GM21786 (cell line): Measurements from ENCODE around the gene ZBTB4.

Source experiments
- ATAC-seq: cut with Tn5 transposase; IDR thresholded peaks from one replicate; pipeline ENCODE4 v1.9.1; 2021; ENCODE audit not compliant: unreplicated experiment

The ZBTB4 gene

DNA sequence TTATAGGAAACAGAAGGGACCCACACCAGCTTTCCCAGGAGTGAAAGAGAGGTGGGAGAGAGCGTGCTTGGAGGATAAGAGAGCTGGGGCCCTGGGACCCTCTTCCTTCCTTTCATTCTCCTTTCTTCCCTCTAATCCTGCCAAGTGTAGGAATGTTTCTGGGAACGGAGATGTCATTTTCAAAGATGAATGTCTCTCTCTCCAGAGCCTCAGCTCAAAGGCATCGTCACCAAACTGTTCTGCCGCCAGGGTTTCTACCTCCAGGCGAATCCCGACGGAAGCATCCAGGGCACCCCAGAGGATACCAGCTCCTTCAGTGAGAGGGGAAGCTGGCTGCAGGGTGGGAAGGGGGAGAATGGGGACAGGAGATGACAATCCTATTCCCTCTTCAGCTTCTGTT, 38.2 kb downstream of the ZBTB4 start:
- ATAC-seq, result no peak

DNA sequence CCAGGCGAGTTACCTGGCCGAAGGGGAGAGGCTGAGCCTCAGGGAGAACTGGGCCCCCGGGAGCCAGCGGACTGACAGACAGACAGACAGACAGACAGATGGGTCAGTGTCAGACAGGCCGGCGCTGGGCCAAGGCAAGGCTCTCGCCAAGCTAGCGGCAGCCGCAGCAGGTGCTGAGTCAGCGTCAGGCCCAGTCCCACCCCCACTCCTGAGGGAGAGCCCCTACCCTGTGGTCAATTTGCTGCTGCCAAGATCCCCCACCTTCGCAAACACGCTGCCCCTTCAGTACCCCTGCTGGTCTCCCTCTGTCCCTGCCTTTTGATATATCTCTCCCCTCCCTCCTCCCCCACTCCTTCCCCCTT, 38.6 kb downstream of the ZBTB4 start:
- no peak for ATAC-seq

DNA sequence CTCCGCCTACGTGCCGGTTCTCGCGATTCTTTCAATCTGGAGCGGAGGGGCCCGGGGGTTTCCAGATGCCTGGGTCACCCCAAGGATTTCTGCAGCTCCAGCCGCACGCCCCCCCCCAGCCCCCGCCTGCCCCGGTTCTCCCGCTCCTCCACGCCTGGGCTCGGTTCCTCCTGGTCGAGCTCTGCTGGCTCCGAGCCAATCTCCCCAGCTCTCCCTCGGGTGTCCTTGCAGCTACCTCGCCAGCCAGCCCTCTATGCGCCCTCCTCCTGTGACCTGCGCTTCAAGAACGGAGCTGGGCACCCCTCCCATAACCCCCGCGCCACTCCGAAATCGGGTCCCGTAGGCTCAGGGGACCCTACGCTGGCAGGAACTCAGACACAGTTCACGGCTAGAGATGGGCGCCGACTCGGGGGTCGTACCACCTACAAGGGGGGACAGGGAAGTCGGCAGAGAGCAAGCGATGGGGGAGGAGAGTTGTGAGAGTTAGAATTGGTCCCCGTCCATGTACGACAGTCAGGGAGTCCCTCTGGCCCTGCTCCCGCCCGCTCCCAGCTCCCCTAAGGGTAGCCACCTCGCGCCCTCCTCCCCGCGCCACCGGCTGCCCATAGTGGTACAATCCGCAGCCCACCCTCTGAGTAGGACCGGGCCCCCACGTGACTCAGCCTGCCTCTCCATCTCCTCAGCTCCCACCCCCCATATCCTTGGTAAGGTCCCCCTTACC, 39.2 kb downstream of the ZBTB4 start:
- ATAC-seq, result no peak

DNA sequence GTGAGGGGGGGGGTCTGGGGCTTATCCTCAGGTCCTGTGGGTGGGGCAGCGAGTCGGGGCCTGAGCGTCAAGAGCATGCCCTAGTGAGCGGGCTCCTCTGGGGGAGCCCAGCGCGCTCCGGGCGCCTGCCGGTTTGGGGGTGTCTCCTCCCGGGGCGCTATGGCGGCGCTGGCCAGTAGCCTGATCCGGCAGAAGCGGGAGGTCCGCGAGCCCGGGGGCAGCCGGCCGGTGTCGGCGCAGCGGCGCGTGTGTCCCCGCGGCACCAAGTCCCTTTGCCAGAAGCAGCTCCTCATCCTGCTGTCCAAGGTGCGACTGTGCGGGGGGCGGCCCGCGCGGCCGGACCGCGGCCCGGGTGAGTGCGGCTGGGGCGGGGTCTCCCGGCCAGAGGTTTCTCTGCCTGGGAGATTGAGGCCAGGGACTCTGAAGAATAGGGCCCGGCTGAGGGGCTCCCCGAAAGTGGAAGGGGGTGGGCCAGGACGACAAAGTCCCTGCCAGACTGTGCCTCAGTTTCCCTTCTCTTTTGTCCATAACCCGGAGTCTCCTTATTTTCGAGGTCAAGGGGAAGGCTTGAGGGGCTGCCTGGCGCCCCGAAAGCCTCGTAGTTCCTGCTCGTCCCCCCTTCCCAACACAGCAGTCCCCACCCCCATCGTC, 39.8 kb downstream of the ZBTB4 start, which contains the start of gene FGF11:
Gene FGF11 (plus strand): TSS at position 51 of the 651 bp plus-strand sequence. CDS start 109 bp downstream, at position 160.
- ATAC-seq, result no peak

DNA sequence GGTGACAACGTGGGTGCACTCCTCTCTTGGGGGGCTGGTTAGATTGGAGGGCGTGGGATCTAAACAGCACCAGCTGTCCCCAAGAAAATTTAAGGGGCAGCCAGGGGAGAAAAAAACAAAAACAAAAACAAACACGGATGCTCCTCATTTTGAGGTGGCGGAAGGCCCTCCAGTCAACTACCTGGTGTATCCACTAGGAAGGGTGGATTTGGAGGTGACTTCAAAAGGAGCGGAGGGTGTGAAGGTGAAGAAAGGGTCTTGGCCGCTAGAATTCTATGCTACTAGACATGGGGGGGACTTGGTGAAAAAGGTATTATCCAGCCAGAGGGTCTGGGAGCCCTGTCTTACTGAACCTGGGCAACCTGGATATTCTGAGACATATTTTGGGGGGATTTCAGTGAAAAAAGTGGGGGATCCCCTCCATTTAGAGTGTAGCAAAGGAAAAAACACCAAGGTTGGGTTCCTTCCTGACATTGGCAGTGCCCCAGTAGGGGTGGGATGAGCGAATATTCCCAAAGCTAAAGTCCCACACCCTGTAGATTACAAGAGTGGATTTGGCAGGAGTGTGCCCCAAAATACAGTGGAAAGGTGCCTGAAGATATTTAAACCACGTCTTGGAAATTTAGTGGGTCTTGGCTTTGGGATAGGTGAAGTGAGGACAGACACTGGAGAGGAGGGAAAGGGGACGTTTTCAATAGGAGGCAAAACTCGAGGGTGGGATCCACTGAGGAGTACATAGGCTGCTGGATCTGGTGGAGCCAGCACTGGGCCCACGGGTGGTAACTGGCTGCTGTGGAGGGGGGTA, 40.6 kb downstream of the ZBTB4 start:
- no peak for ATAC-seq

DNA sequence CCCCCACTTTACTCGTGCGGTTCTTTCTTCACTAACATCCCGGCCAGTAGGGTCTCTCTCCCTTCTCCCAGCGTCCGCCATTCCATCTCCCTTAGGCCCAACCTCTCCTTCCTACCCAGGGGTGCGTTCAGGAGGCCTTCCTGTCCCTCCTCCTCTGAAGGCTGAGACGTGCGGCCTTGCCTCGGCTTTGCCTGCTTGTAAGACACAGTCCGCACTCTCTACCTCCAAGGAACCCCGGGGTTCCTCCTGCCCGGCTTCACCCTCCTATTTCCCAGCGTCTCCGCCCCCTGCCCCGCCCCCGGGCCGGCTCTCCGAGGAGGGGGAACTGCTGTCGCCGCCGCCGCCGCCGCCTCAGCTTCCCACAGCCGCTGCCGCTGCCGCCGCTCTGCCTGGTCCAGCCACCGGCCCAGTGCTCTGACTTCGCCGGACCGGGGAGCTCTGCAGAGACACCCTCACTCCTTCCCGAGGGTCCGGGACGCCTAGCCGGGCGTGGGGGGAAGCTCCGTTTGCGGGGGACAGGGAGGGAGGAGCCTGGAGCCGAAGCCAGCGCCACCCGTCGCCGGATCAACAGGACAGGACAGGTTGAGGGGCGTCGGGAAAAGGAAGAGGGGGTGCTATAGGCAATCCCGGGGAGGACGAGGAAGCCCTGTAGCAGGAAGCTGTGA, 41.3 kb downstream of the ZBTB4 start:
- ATAC-seq, result no peak

DNA sequence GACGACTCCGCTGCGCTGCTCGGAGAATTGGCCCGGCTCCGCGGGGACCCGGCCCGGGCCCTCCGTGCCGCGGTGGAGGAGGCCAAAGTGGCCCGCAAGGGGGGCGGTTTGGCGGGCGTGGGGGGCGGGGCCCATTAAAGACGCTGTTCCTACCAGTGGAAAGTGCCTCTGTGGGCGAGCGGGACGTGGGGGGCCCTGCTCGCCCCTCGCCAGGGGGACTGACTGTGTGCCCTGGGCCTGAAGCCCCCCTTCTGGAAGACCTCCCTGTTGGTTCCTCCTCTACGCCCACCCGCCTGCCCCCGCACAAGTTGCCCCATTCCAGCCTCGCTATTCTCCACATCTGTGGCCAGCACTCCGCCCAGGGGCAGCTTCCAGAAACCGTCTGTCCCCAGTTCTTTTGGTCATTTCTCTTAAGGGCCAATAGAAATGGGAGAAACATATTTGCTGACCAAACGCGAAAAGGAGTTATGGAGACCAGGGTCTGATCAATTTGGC, 42.0 kb downstream of the ZBTB4 start:
- ATAC-seq, result no peak

DNA sequence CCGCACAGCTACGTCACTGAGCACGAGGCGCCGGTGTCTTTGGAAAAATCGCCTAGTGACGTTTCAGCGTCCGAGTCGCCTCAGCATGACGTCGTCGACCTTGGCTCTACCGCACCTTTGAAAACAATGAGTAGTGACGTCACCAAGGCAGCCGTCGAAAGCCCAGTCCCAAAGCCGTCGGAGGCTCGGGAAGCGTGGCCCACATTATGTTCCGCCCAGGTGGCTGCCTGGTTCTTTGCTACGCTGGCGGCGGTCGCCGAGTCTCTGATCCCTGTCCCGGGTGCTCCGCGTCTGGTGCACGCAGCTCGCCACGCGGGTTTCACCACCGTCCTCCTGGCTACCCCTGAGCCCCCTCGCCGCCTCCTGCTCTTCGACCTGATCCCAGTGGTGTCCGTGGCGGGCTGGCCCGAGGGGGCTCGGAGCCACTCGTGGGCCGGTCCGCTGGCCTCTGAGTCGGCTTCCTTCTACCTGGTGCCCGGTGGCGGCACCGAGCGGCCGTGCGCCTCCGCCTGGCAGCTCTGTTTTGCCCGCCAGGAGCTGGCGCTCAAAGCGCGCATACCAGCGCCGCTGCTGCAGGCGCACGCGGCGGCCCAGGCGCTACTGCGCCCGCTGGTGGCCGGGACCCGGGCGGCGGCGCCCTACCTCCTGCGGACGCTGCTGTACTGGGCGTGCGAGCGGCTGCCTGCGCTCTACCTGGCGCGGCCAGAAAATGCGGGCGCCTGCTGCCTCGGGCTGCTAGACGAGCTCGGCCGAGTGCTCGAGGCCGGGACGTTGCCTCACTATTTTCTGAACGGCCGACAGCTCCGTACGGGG, 42.7 kb downstream of the ZBTB4 start:
- ATAC-seq, result no peak

DNA sequence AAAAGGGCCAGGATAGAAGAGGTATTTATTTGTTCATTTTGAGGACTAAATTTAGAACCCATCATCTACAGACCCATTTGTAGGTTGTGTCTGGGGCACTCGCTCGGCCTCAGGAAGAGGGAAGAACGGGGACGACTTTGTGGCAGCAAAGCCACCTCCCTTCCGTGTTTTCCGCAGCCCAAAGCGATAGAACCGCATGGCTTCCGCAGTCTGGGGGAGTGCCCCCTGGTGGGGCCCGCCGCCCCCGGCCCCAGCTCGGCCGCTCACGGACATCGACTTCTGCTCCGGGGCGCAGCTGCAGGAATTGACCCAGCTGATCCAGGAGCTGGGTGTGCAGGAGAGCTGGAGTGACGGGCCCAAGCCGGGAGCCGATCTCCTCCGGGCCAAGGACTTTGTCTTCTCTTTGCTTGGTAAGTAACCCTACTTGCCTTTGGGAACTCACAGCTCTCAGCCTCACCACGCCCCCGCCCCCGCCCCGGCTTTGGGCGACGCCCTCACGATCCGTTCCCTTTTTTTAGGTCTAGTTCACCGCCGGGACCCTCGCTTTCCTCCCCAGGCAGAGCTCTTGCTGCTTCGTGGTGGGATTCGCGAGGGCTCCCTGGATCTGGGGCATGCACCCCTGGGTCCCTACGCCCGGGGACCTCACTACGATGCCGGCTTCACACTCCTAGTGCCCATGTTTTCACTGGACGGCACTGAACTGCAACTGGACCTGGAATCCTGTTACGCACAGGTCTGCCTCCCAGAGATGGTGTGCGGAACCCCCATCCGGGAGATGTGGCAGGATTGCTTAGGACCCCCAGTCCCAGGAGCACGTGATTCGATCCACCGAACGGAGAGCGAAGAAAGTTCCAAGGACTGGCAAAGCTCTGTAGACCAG, 43.5 kb downstream of the ZBTB4 start:
- ATAC-seq, result peak; percentile 5

DNA sequence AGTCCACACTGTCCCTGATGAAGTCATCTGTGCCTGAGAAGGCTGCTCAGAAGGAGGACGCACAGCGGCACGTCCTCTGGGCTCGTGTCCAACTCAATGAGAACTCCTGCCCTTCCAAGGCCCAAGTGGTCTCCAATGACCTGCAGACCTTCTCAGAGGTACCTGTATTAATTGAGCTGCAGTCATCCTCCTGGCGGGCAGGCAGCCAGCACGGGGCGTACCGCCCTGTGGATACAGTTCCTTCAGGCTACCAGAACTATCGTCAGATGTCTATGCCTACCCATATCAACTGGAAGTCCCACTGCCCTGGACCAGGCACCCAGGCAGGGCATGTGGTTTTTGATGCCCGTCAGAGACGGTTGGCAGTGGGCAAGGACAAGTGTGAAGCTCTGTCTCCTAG, 47.1 kb downstream of the ZBTB4 start:
- ATAC-seq, result no peak

DNA sequence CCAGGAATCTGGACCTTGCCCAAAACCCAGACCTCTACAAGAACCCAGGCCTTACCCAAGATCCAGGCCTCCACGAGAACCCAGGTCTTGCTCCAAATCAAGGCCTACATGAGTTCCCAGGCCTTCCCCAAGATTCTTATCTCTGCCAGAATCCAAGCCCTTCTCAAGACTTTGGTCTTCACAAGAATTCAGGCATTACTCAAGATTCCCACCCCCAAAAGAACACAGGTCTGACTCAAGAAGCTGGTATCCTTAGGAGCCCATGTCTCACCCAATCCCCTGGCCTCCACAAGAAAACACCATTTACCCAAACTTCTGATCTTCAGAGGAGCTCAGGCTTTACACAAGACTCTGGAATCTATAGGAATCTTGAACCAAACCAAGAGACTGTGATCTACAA, 48.2 kb downstream of the ZBTB4 start:
- no peak for ATAC-seq

DNA sequence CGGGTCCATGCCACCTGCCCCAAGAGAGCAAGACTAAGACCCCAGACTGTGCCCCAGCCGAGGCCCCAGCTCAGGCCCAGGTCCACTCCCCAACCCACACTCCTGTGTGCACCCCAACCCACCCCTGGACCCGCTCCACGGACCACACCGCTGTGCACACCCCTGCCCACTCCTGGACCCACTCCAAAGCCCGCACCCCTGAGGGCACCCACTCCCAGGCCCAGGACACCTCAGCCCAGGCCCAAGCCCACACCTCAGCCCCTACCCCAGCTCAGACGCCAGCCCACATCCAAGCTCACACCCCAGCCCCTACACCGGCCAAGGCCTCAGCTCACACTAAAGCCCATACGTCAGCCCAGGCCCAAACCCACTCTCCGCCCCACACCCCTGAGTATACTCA, 49.7 kb downstream of the ZBTB4 start:
- no peak for ATAC-seq

DNA sequence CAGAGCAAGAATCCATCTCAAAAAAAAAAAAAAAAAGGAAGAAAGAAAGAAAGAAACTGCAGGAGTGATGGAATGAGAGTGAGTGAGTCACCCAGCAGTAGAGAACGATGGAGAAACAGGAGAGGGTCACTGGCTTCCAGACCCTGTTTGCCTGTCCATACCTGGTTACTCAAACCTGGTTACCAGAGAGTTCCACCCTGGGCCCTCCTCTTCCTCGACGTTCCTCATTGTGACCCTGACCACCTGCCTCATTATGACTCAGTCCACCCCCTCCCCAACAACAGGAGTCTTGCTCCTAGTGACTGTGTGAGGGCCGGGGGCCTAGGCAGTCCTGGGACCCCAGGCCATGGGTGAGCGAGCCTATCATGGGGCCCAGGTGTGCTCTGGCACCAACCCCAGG, 50.9 kb downstream of the ZBTB4 start, which contains the start of gene SPEM3:
Gene SPEM3 (plus strand): TSS at position 301 of the 400 bp plus-strand sequence. CDS start 46 bp downstream, at position 347.
- ATAC-seq, result no peak

DNA sequence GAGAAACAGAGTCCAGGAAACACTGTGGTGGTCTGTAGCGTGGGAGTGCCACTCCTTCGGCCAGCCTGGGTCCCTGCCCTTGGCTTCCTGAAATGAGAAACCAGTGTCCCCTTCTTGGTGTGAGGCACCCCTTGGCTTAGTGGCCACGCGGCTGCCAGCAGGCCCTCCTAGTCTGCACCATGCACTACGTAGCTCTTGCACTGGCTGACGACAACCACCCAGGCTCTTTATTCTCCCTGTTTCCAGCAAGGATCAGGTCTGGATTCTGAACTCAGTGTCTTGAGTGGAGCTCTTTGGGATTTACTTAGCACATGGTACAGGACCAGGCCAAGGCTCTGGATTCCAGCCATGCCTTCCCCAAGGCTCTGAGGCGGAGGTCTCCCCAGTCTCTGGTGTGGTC, 51.9 kb downstream of the ZBTB4 start:
- no peak for ATAC-seq

DNA sequence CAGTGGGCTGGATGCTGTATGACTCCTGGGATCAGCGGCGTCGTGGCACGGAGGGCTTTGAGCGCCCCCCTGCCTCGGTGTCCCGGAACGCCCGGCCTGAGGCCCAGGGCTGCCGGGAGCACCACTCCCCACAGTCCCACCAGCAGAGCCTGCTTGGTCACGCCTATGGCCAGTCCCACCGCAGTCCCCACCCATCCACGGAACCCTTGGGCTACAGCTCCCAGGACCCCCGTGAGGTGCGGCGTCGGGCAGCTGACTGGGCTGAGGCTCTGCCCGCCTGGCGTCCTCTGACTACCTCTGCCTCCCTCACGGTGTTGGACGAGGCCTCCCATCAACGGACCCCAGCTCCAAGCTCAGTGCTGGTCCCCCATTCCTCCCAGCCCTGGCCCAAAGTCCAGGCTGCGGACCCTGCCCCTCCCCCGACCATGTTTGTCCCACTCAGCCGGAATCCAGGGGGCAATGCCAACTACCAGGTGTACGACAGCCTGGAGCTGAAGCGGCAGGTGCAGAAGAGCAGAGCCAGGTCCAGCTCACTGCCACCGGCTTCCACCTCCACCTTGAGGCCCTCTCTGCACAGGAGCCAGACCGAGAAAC, 52.4 kb downstream of the ZBTB4 start:
- ATAC-seq, result no peak

DNA sequence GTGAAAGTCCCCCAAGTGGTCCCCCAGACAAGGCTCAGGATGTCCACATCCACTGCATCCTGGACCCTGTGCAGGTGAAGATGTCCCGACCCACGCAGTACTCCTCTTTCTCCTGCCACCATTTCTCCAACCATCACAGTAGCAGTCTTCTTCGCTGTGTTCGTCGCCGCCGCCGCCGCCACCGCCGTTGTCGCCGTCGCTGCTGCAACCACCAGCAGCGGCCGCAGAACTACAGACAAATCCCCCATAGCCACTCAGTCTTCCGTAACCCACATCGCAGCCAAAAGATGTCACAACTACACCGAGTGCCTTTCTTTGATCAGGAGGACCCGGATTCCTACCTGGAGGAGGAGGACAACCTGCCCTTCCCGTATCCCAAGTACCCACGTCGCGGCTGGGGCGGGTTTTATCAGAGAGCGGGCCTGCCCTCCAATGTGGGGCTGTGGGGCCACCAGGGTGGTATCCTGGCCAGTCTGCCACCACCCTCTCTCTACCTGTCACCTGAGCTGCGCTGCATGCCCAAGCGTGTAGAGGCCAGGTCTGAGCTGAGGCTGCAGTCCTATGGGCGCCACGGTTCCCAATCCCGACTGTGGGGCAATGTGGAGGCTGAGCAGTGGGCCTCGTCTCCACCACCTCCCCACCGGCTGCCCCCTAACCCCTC, 53.1 kb downstream of the ZBTB4 start:
- ATAC-seq, result no peak

DNA sequence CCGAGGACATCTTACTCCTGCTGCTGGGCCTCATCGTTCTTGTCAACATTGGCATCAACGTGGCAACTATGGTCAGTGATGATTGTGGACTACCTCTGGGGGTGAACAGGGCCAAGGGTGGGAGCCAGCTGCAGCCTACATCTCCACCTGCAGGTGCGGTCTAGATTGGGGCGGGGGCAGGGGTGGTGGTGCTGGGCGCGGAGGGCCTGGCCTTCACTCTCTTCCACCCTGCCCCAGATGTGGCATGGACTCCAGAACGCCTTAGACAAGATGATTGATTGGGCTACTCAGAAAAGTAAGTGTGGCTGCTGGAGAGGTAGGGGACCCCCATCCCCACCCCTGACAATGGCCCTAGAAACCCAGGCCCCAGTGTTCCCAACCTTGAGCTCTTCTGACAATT, 53.7 kb downstream of the ZBTB4 start:
- no peak for ATAC-seq

DNA sequence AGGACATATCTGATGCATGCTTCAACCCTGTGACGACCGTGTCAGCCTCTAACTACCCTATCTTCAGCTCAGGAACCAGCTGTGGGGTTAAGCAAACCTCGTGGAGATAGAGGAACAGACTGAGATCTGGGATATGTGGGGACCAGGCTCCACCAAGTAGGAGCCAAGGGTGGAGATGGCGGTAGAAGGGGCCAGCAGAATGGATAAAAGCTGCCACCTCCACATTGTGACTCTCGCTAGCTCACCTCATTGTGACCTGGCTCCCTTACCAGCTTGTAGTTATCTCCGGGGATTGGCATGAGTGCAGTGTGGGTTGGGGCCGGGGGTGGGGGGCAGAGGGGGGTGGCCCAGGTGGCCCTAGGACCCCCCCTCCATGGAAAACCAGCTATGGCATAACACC, 54.1 kb downstream of the ZBTB4 start, which contains the start of gene SPEM2:
Gene SPEM2 (plus strand): TSS at position 301 of the 400 bp plus-strand sequence. CDS start 73 bp downstream, at position 374.
- ATAC-seq, result no peak
